Measurements from ENCODE around the gene AGBL1. TPM values are rescaled to one million over a fixed set of nuclear protein-coding genes. Genes with fewer than 3 reads are reported as not detected.

The AGBL1 gene
- total RNA-seq, 2 donors from 2014 or later: not detected

GRCh38 chr15:86846036-86846435 lies 766.4 kb downstream of the AGBL1 start:
- H3K36me3 ChIP-seq: no peaks in the 10 kb centered on the region
- H3K4me1 ChIP-seq: peaks cover 0 to 9% of the 10 kb centered on the region in 2 donors
- DNase-seq (ENCODE audit: low spot score): no peak
- TF ChIP-seq CTCF (IDR thresholded peaks at IDR 0.05): no peak
- no peak overlapping the region for H3K4me3 ChIP-seq
- H3K27ac ChIP-seq: no peak overlapping the region
- peaks cover 0 to 6% of the 10 kb centered on the region in 2 donors for H3K9me3 ChIP-seq
- no peaks in the 10 kb centered on the region for H3K27me3 ChIP-seq

- DNase-seq (ENCODE audit: low spot score): no peak
- Histone ChIP-seq H3K27ac (peak overlapping the region in 1 of 2 donors; percentile 57), H3K4me1 (peaks cover 0 to 16% of the 10 kb centered on the region in 2 donors), H3K27me3 (no peaks in the 10 kb centered on the region), H3K4me3 (no peak overlapping the region), H3K36me3 (no peaks in the 10 kb centered on the region), H3K9me3 (peaks cover 0 to 6% of the 10 kb centered on the region in 2 donors)
- no peak for TF ChIP-seq CTCF (IDR thresholded peaks at IDR 0.05)
Measured at GRCh38 chr15:86849136-86849535, 769.5 kb downstream of the AGBL1 start.

- Histone ChIP-seq H3K27me3 (no peaks in the 10 kb centered on the region), H3K4me3 (no peak overlapping the region), H3K9me3 (peaks cover 0 to 6% of the 10 kb centered on the region in 2 donors), H3K4me1 (peaks cover 0 to 16% of the 10 kb centered on the region in 2 donors), H3K27ac (peak overlapping the region in 1 of 2 donors; percentile 57), H3K36me3 (no peaks in the 10 kb centered on the region)
- no peak for DNase-seq (ENCODE audit: low spot score)
- TF ChIP-seq CTCF (IDR thresholded peaks at IDR 0.05): no peak
Measured at GRCh38 chr15:86849558-86850285, 770.1 kb downstream of the AGBL1 start.

GRCh38 chr15:86850939-86851338 lies 771.3 kb downstream of the AGBL1 start:
- peak overlapping the region in 1 of 2 donors; percentile 57 for H3K27ac ChIP-seq
- H3K4me3 ChIP-seq: no peak overlapping the region
- no peak for TF ChIP-seq CTCF (IDR thresholded peaks at IDR 0.05)
- H3K4me1 ChIP-seq: peaks cover 0 to 21% of the 10 kb centered on the region in 2 donors
- DNase-seq (ENCODE audit: low spot score): no peak
- H3K9me3 ChIP-seq: peaks cover 0 to 6% of the 10 kb centered on the region in 2 donors
- no peaks in the 10 kb centered on the region for H3K36me3 ChIP-seq
- no peaks in the 10 kb centered on the region for H3K27me3 ChIP-seq

GRCh38 chr15:86852741-86853140 lies 773.1 kb downstream of the AGBL1 start:
- Histone ChIP-seq H3K27me3 (no peaks in the 10 kb centered on the region), H3K9me3 (no peaks in the 10 kb centered on the region), H3K4me1 (peaks cover 0 to 21% of the 10 kb centered on the region in 2 donors), H3K4me3 (no peak overlapping the region), H3K27ac (no peak overlapping the region), H3K36me3 (no peaks in the 10 kb centered on the region)
- TF ChIP-seq CTCF (IDR thresholded peaks at IDR 0.05): no peak
- no peak for DNase-seq (ENCODE audit: low spot score)

Measured in right atrium auricular region (tissue), 2 donors.